Astrocyte (in vitro differentiated cells and primary cell): ENCODE measurements around the gene NTN3. TPM values are rescaled to one million over a fixed set of nuclear protein-coding genes. Genes with fewer than 3 reads are reported as not detected.

Experiments used
- DNase-seq: peaks from one replicate; pipeline ENCODE4 v3.0.0-alpha.2; 2010; ENCODE audit warnings: low read depth
- FAIRE-seq: peaks from 2 replicates; lab custom pipeline; 2011; peaks lifted over from hg19 to GRCh38; lab: Jason Lieb, UNC
- H2AFZ ChIP-seq: 2 replicates; pipeline ENCODE4 v1.6.0; 2012; ENCODE audit warnings: low read depth, low read length, inconsistent platforms
- H3K27ac ChIP-seq: 2 replicates; pipeline ENCODE4 v1.5.1; 2011; ENCODE audit warnings: low read depth, low read length, inconsistent platforms
- H3K27me3 ChIP-seq: 2 replicates; pipeline ENCODE4 v1.6.0; 2011; ENCODE audit warnings: low read length, inconsistent platforms; ENCODE audit not compliant: insufficient read depth
- H3K36me3 ChIP-seq: 2 replicates; pipeline ENCODE4 v1.5.1; 2011; ENCODE audit warnings: low read length, inconsistent platforms; ENCODE audit not compliant: insufficient read depth
- H3K4me1 ChIP-seq: 2 replicates; pipeline ENCODE4 v1.5.1; 2011; ENCODE audit warnings: low read length, inconsistent platforms; ENCODE audit not compliant: insufficient read depth
- H3K4me2 ChIP-seq: 2 replicates; pipeline ENCODE4 v1.6.0; 2012; ENCODE audit warnings: low read length, inconsistent platforms
- H3K4me3 ChIP-seq: 2 replicates; pipeline ENCODE4 v1.5.1; 2011; ENCODE audit warnings: low read depth, mild to moderate bottlenecking, low read length, inconsistent platforms; ENCODE audit not compliant: insufficient read depth
- H3K79me2 ChIP-seq: 2 replicates; pipeline ENCODE4 v1.6.0; 2012; ENCODE audit warnings: mild to moderate bottlenecking, low read length, inconsistent platforms; ENCODE audit not compliant: insufficient read depth
- H3K9ac ChIP-seq: 2 replicates; pipeline ENCODE4 v1.6.0; 2012; ENCODE audit warnings: mild to moderate bottlenecking, low read length, inconsistent platforms
- H3K9me3 ChIP-seq: 2 replicates; pipeline ENCODE4 v1.5.1; 2012; ENCODE audit warnings: low read depth, mild to moderate bottlenecking, low read length, inconsistent platforms; ENCODE audit not compliant: insufficient read depth
- H4K20me1 ChIP-seq: 2 replicates; pipeline ENCODE4 v1.6.0; 2012; ENCODE audit warnings: low read length, inconsistent platforms; ENCODE audit not compliant: insufficient read depth
- H3K27ac Mint-ChIP-seq: one replicate; pipeline ENCODE4 v1.8.0; 2021; ENCODE audit warnings: mild to moderate bottlenecking, mixed read lengths; ENCODE audit not compliant: unreplicated experiment
- H3K27me3 Mint-ChIP-seq: one replicate; pipeline ENCODE4 v1.8.0; 2021; ENCODE audit warnings: low read depth, mixed read lengths; ENCODE audit not compliant: unreplicated experiment
- H3K36me3 Mint-ChIP-seq: one replicate; pipeline ENCODE4 v1.8.0; 2021; ENCODE audit warnings: low read depth, mixed read lengths; ENCODE audit not compliant: unreplicated experiment
- H3K4me1 Mint-ChIP-seq: one replicate; pipeline ENCODE4 v1.8.0; 2021; ENCODE audit warnings: low read depth, mixed read lengths; ENCODE audit not compliant: unreplicated experiment
- H3K4me3 Mint-ChIP-seq: one replicate; pipeline ENCODE4 v1.8.0; 2021; ENCODE audit warnings: mild to moderate bottlenecking, moderate library complexity, mixed read lengths; ENCODE audit not compliant: unreplicated experiment
- H3K9me3 Mint-ChIP-seq: one replicate; pipeline ENCODE4 v1.8.0; 2021; ENCODE audit warnings: mild to moderate bottlenecking, mixed read lengths; ENCODE audit not compliant: unreplicated experiment
- CTCF ChIP-seq: IDR thresholded peaks from 2 replicates; pipeline ENCODE4 v1.5.1; 2011; ENCODE audit warnings: low read depth, mild to moderate bottlenecking, inconsistent platforms, low read length, moderate library complexity; ENCODE audit not compliant: insufficient read depth
- EZH2 ChIP-seq: IDR thresholded peaks from 2 replicates; pipeline ENCODE4 v1.6.1; 2012; ENCODE audit warnings: mild to moderate bottlenecking, low read length, inconsistent platforms; ENCODE audit not compliant: insufficient read depth
- total RNA-seq: library from RNA; stranded (reverse); gene quantifications from 2 replicates; pipeline ENCODE4 v1.2.1, GENCODE V29; 2021

The NTN3 gene
- total RNA-seq, 1 donor from 2014 or later: 1.1 TPM

DNA sequence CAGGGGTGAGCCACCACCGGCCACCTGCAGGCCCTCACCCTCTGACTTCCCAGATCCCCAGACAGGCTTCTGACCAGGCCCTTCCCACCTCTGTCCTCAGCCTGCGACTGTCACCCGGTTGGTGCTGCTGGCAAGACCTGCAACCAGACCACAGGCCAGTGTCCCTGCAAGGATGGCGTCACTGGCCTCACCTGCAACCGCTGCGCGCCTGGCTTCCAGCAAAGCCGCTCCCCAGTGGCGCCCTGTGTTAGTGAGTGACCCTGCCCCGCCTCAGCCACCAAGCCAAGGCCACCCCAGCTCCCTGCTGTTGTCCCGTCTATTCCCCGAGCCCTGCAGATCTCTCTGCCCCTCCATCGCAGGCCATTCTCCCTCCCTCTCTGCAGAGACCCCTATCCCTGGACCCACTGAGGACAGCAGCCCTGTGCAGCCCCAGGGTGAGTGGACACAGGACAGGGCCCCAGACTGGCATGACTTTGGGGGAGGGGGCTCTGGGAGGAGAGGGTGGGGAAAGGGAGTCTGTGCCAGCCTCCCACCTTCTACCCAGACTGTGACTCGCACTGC, 1.9 kb downstream of the NTN3 start:
- DNase-seq (no peak), FAIRE-seq (no peak)
- Mint-ChIP-seq H3K27ac (peak overlapping the region; percentile 26), H3K36me3 (peaks cover 2% of the 10 kb centered on the region), H3K4me3 (peak overlapping the region; percentile 81), H3K4me1 (peaks cover 6% of the 10 kb centered on the region), H3K27me3 (peaks cover 21% of the 10 kb centered on the region), H3K9me3 (no peaks in the 10 kb centered on the region)
- no peak for TF ChIP-seq EZH2
- no peak for TF ChIP-seq CTCF
- no peak overlapping the region for H3K9ac ChIP-seq
- peaks cover 42% of the 10 kb centered on the region for H4K20me1 ChIP-seq
- no peaks in the 10 kb centered on the region for H3K27me3 ChIP-seq
- H3K36me3 ChIP-seq: no peaks in the 10 kb centered on the region
- H3K27ac ChIP-seq: no peak overlapping the region
- H3K9me3 ChIP-seq: no peaks in the 10 kb centered on the region
- H3K4me1 ChIP-seq: peaks cover 22% of the 10 kb centered on the region
- H2AFZ ChIP-seq: no peak overlapping the region
- peaks cover 16% of the 10 kb centered on the region for H3K79me2 ChIP-seq
- H3K4me2 ChIP-seq: peak overlapping the region; percentile 92
- no peak overlapping the region for H3K4me3 ChIP-seq

- peak overlapping the region; percentile 81 for H3K4me3 Mint-ChIP-seq
- H3K27me3 Mint-ChIP-seq: peaks cover 23% of the 10 kb centered on the region
- Histone ChIP-seq H2AFZ (no peak overlapping the region), H3K9me3 (no peaks in the 10 kb centered on the region), H4K20me1 (peaks cover 47% of the 10 kb centered on the region), H3K36me3 (no peaks in the 10 kb centered on the region), H3K4me3 (no peak overlapping the region), H3K4me1 (peaks cover 17% of the 10 kb centered on the region), H3K4me2 (peak overlapping the region; percentile 92), H3K9ac (no peak overlapping the region), H3K27me3 (no peaks in the 10 kb centered on the region), H3K27ac (no peak overlapping the region), H3K79me2 (peaks cover 21% of the 10 kb centered on the region)
- DNase-seq: no peak
- no peak for FAIRE-seq
- peaks cover 6% of the 10 kb centered on the region for H3K4me1 Mint-ChIP-seq
- H3K36me3 Mint-ChIP-seq: peaks cover 4% of the 10 kb centered on the region
- no peaks in the 10 kb centered on the region for H3K9me3 Mint-ChIP-seq
- TF ChIP-seq EZH2 (no peak), CTCF (no peak)
- peak overlapping the region; percentile 26 for H3K27ac Mint-ChIP-seq
Observed at GRCh38 chr16:2473446-2473926, 2.4 kb downstream of the NTN3 start.
